HG03139 (cell line): ENCODE results near the gene NKX2-8.

Source experiments
- ATAC-seq: cut with Tn5 transposase; IDR thresholded peaks from one replicate; pipeline ENCODE4 v1.9.1; 2021; ENCODE audit not compliant: unreplicated experiment

NKX2-8 gene

DNA sequence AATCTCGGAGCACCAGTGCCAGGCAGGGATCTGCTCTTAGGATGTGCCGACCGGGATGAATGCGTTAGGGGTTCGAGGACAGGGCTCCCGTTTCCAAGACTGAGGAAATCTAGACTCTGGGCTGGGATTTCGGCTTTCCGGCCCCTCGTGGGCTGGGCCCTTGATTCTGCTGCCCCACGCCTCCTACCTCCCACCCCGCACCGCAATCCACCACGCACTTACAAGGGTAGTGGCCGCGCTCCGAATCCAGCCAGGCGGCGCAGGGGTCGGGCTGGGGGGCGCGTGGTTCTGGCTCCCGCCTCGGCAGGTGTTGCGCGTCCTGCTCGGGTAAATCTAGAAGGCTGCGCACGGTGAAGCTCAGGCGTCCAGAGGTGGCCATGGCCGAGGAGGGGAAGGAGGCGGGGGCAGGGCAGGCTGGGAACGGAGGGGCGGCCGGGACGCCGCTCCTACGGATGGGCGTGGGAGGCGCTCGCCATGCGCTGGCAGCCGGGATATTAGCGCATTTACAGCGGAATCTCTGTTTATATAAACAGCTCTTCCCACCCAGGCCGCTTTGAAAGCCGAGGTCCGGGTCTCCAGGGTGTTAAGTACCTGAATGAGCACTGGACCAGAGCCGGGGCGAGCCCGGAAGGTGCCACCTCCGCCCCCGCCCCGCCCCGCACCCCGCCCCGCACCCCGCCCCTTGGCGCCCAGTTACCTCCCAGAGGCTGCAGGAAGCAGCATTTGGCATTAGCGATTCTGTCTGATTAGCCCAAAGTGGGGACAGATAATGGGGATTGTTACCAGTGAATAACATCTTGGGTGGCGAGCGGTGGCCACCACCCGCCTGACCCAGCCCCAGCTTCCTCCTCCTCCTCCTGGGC lies at the start of gene NKX2-8:
TSS of gene NKX2-8 (minus strand) at position 604 of the 863 bp plus-strand sequence. CDS start at position 379, 225 bp downstream.
- ATAC-seq, result no peak

- ATAC-seq, result no peak
Observed at GRCh38 chr14:36627981-36628380, 45.6 kb upstream of the NKX2-8 start.

- no peak for ATAC-seq
Observed at GRCh38 chr14:36626151-36626550, 43.7 kb upstream of the NKX2-8 start.

GRCh38 chr14:36625436-36625835 lies 43.0 kb upstream of the NKX2-8 start:
- no peak for ATAC-seq

DNA sequence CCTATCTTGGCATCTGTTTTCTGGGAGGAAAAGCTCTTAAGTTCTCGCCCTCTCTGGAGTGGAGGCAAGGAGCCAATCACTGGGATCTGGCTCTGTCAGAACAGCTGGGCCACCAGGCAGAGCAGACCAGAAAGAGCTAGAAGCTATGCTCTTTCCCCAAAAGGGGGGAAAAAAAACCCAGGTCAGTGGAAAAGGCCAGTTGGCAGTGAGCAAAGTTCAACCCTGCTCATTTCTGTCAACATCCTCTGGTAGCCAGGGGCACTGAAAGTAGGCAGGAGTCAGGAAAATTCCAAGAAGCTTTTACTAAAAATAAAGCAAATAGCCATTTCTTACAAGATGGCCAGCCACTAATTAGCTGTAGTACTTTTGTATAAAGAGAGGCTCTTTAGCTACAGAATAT lies 42.6 kb upstream of the NKX2-8 start:
- ATAC-seq, result no peak

DNA sequence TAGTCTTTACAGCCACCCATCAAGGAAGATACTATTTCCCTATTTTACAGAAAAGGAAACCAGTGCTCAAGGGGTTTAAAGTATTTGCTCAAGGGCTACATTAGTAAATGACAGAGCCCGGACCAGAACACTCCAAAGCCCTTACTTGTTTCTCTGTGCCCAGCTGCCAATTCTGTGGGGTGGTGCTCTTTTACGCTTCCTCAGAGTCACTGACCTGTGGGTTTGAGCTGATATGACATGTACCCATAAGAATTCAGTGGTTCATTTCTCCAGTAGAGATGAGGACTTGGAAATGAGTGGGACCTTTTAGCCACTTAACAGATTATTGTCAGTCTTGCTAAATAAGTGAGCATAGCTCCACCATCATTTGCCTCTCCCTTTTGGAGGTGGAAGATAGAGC lies 37.4 kb upstream of the NKX2-8 start:
- ATAC-seq, result no peak

DNA sequence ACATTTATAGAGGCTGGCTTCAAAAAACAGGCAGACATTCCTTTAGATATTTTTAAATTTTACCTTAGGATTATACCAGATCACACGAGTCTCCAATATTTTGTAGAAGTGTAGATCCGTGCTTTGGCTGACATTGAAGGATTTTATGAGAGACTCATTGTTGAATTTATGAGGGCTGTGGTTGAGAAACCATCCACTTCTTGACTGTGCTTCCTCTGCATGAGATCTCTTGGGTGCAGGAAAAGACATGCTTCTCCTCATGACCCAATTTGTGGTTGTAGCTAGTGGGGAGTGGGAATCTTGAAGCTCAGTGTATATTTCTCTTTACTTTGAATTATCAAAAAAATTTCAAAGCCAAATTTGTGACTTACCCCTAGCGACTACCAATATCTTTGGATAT lies 36.7 kb upstream of the NKX2-8 start:
- no peak for ATAC-seq

- ATAC-seq, result no peak
Observed at GRCh38 chr14:36618641-36619040, 36.2 kb upstream of the NKX2-8 start.

DNA sequence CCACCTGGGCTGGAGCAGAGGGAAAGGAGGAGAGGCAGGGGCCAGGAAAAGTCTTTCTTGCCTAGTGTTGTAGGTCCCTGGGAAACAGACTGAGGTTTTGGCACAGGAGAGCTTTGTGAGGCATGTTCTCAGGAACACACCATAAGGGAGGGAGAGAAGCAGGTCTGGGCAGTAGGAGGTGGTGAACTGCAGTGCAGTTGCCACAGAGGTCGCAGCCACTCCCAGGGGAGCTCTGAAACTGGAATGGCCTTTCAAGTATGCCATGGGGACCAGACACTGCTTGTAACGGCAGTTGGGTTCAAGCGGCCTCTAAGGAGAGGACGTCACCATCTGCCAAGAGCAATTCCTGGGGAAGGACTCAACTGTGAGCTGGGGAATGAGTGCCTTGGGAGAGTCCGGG lies 35.4 kb upstream of the NKX2-8 start:
- ATAC-seq, result no peak

GRCh38 chr14:36605506-36605857 lies 23.1 kb upstream of the NKX2-8 start:
- no peak for ATAC-seq

GRCh38 chr14:36604757-36605505 lies 22.5 kb upstream of the NKX2-8 start:
- no peak for ATAC-seq

DNA sequence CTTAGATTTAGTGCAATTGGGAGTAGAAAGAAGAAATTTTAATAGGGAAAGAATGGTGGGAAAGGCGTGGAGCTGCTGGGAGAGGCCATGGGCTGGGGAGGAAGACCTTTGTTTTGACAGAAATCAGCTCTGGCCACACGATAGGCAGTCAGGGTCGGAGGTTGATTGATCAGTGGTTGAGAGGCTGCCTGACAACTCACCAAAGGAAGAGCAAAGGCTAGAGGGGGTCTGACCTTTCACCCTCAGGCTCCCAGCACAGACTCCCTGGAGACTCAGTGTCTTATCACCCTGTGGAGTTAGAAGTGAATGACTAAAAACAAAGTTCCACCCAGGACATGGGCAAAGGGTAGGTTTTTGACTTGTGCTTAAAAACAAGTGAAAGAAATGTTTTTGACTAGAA lies 18.0 kb upstream of the NKX2-8 start:
- ATAC-seq, result no peak

- no peak for ATAC-seq
Observed at GRCh38 chr14:36591482-36591881, 9.1 kb upstream of the NKX2-8 start.

GRCh38 chr14:36588788-36589187 lies 6.4 kb upstream of the NKX2-8 start:
- ATAC-seq, result no peak

DNA sequence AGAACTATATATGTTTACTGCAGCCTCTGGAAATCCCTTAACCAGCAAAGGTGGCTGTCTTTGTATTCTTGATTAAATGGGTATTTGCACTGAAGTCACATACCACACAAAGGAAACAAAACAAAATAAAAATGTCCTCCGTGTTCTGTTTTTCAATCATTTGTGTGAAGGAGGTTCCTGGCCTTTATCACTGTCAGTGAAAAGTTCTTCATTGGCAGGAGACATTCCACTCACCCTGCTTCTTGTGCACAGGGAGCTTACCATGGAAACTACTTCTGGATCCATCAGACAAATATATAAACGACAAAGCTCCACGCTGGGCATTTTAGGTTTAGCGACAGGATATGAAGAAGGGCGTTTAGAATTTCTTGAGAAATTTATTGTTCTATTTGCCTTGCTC lies 5.7 kb upstream of the NKX2-8 start:
- ATAC-seq, result no peak

DNA sequence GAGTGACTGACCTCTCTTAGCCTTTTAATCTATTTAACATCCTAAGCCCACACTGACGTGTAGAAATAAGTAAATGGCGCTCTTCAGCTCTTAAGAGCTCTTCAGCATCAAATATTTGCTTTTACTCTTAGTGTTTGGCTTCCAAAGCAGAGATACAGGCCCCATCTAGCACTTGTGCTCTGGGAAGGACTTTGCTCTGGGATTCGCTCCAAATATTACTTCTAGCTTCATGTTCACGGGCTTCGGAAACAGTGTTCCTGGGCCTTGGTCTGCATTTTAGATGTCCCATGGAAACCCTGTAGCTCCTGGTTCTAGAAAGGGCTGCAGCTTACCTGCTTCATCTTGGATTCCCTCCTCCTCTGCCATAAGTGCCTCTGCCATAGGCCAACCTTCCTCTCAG lies 2.7 kb upstream of the NKX2-8 start:
- ATAC-seq, result no peak

DNA sequence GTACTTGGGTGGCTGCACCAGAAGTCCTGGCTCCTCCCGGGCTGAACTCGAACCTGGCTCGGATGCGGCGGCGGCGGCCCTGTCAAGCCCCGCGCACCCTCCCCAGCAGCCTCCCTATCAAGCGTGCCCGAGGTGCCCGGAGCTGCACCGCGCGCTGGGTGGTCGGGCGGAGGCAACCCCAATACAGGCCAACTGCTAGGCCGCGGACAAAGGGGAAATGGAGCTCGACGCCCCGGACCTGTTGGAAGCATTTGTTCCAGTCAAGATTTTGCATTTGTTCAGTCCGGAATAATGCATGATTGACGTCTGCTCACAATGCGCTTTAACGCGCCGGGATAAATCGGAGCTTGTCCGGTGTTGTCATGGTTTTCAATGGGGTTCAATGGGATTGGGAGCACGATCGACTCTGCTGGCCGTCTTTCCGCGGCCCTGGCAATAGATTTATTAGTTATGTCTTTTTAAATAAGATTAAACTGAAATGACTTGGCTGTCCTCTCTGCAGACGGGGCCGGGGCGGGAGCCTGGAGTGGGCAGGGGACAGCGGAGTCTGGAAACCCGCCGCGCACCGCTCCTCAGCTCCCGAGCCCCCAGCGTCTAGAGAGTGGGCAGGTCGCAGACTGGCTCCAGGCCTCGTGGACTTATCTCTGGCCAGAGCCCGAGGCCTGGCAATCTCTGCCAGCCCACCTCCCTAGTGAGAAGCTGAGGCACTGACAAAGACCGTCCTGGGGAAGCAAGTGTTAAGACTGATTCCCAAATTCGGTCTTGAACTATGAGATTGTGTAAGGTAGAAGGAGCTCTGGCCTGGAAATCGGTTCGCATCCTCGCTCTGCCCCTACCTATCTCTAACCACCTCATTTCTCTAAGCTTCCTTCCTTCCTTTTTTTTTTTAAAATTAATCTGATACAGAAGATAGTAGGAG lies 1.7 kb upstream of the NKX2-8 start:
- ATAC-seq, result no peak

DNA sequence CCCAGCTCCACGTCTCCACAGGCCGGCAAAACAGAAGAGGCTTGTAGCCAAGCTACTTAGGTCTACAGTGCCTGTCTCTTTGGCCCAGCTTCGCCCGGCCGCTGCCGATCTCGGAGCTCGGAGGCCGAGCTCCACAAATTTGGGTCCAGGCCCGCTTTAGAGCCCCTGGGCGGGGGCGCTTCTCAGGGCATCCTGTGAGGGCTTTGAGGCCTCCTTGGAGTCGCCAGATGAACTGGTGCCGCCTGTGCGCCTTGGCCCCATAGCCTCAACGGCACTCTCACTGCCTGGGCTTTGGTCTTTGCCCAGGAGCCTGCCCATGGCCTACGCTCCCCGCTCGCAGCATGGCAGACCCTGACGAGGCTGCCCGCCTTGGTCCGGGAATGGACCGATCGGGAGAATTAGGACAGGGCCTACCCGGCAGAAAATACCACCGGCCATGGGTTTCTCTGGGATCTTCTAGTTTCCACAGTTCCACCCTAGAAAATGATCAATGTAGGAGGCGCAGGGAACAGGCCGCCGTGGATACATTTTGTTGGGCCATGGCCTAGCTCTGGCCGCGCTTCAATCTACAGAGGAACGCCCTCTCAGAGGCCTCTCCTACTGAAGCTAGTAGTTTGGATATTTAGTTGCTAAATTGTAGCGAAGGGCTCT lies 953 bp upstream of the NKX2-8 start:
- ATAC-seq, result no peak

- ATAC-seq, result no peak
Observed at GRCh38 chr14:36582874-36583241, 444 bp upstream of the NKX2-8 start.

DNA sequence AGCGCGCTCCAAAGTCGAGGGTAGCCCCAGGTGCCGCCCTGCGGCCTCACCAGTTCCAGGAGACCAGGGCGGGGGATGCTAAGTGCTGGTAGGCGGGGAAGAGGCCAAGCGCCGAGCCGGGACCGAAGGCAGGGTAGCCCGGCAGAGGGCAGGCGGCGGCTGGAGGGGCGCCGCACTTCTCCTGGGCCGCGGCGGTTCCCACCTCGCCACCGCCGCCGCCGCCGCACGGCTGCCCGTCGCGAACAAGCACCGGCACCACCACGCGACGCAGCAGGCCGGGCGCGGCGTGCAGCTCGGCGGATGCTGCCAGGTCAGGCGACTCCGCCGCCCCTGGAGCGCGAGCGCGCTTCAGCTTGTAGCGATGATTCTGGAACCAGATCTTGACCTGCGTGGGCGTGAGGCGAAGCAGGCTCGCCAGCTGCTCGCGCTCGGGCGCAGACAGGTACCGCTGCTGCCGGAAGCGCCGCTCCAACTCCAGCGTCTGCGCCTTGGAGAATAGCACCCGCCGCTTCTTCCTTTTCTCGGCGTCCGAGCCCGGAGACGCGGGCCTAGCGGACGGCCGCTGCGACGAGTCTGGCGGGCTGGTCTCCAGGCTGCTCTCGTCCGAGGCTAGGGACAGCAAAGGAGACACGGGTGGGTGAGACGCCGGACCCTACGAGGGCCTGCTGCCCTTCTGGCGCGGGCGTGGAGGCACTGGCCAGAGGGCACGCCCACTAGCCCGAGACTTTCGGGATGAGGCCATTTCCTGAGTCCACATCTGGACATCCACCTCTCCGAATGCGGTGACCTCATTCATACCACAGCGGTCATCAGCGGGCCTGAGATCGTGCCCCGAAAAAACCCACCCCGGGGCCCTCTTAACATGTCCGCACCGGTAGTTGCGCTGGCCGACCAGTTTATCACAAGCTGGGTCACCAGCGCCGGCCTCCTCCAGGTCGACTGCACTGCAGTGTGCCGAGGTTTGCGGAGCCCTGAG lies 1.3 kb downstream of the NKX2-8 start:
- no peak for ATAC-seq
